ENCODE data around the gene CDC20B. TPM values are rescaled to one million over a fixed set of nuclear protein-coding genes. Genes with fewer than 3 reads are reported as not detected.

The CDC20B gene
- polyA plus RNA-seq, 6 donors from 2014 or later: not detected

GRCh38 chr5:55071413-55071812, 101.6 kb downstream of the CDC20B start:
- Mint-ChIP-seq H3K4me3 (no peak overlapping the region), H3K36me3 (no peaks in the 10 kb centered on the region), H3K4me1 (no peaks in the 10 kb centered on the region), H3K9me3 (peaks cover 0 to 2% (median 0%) of the 10 kb centered on the region in 7 donors), H3K27me3 (peaks cover 0 to 7% (median 0%) of the 10 kb centered on the region in 3 donors), H3K27ac (no peak overlapping the region)
- DNase-seq: no peak
- ATAC-seq (ENCODE audit: low read depth in 2 of 2): no peak

GRCh38 chr5:55070968-55071367, 102.0 kb downstream of the CDC20B start:
- no peak overlapping the region for H3K27ac Mint-ChIP-seq

GRCh38 chr5:55066277-55066676, 106.7 kb downstream of the CDC20B start:
- ATAC-seq (ENCODE audit: low read depth in 2 of 2) (no peak), DNase-seq (no peak)
- Mint-ChIP-seq H3K27me3 (peaks cover 0 to 10% (median 3%) of the 10 kb centered on the region in 3 donors), H3K36me3 (no peaks in the 10 kb centered on the region), H3K4me1 (no peaks in the 10 kb centered on the region), H3K4me3 (peak overlapping the region in 1 of 8 donors; percentile 62), H3K27ac (no peak overlapping the region), H3K9me3 (no peaks in the 10 kb centered on the region)

More at GRCh38 chr5:55070968-55071367, 102.0 kb downstream of the CDC20B start:
- Mint-ChIP-seq H3K27me3 (peaks cover 0 to 10% (median 0%) of the 10 kb centered on the region in 3 donors), H3K4me1 (no peaks in the 10 kb centered on the region), H3K9me3 (peaks cover 0 to 2% (median 0%) of the 10 kb centered on the region in 7 donors), H3K4me3 (no peak overlapping the region), H3K36me3 (no peaks in the 10 kb centered on the region)
- ATAC-seq (ENCODE audit: low read depth in 2 of 2) (no peak), DNase-seq (no peak)

GRCh38 chr5:55064523-55064922, 108.5 kb downstream of the CDC20B start:
- Mint-ChIP-seq H3K9me3 (peaks cover 0 to 2% (median 0%) of the 10 kb centered on the region in 7 donors), H3K36me3 (no peaks in the 10 kb centered on the region), H3K4me3 (no peak overlapping the region), H3K27me3 (peaks cover 0 to 10% (median 3%) of the 10 kb centered on the region in 3 donors), H3K27ac (no peak overlapping the region), H3K4me1 (no peaks in the 10 kb centered on the region)
- ATAC-seq (ENCODE audit: low read depth in 2 of 2) (no peak), DNase-seq (no peak)

GRCh38 chr5:55063899-55064298, 109.1 kb downstream of the CDC20B start:
- H3K36me3 Mint-ChIP-seq: no peaks in the 10 kb centered on the region
- ATAC-seq (ENCODE audit: low read depth in 2 of 2) (no peak), DNase-seq (no peak)
- no peak overlapping the region for H3K4me3 Mint-ChIP-seq
- peaks cover 0 to 10% (median 3%) of the 10 kb centered on the region in 3 donors for H3K27me3 Mint-ChIP-seq
- no peaks in the 10 kb centered on the region for H3K4me1 Mint-ChIP-seq
- no peak overlapping the region for H3K27ac Mint-ChIP-seq
- H3K9me3 Mint-ChIP-seq: peaks cover 0 to 2% (median 0%) of the 10 kb centered on the region in 7 donors

- Mint-ChIP-seq H3K9me3 (peaks cover 0 to 2% (median 0%) of the 10 kb centered on the region in 7 donors), H3K27ac (no peak overlapping the region), H3K27me3 (peaks cover 0 to 10% (median 3%) of the 10 kb centered on the region in 3 donors), H3K4me1 (no peaks in the 10 kb centered on the region), H3K36me3 (no peaks in the 10 kb centered on the region), H3K4me3 (no peak overlapping the region)
- ATAC-seq (ENCODE audit: low read depth in 2 of 2) (no peak), DNase-seq (no peak)
Measured at GRCh38 chr5:55063220-55063863, 109.6 kb downstream of the CDC20B start.

Other genes with a start within 250 kb of the CDC20B start
- not detected for gene ESM1, start 187.6 kb downstream of the CDC20B start, polyA plus RNA-seq (ENCODE audit: low read depth in 6 of 6)
- 1 to 10 TPM in 1 of 6 donors, under 1 TPM in 4, not detected in 1; 0.34 to 1.1 (median 0.61) TPM for gene GZMK, start 148.9 kb downstream of the CDC20B start, polyA plus RNA-seq (ENCODE audit: low read depth in 6 of 6)
- gene GZMA, start 70.5 kb downstream of the CDC20B start, polyA plus RNA-seq (ENCODE audit: low read depth in 6 of 6): 1 to 10 TPM in 5 of 6 donors, under 1 TPM in 1; 0.80 to 5.0 (median 2.6) TPM
- not detected for gene GPX8, start 13.0 kb downstream of the CDC20B start, polyA plus RNA-seq (ENCODE audit: low read depth in 6 of 6)
- not detected for gene MCIDAS, start 54.1 kb upstream of the CDC20B start, polyA plus RNA-seq (ENCODE audit: low read depth in 6 of 6)
- gene CCNO, start 60.4 kb upstream of the CDC20B start, polyA plus RNA-seq (ENCODE audit: low read depth in 6 of 6): not detected
- 10 to 100 TPM in 5 of 6 donors, 1 to 10 TPM in 1; 7.0 to 19.5 (median 15.3) TPM for gene DHX29, start 134.5 kb upstream of the CDC20B start, polyA plus RNA-seq (ENCODE audit: low read depth in 6 of 6)
- 10 to 100 TPM; 15.7 to 32.8 (median 25.5) TPM for gene MTREX, start 134.8 kb upstream of the CDC20B start, polyA plus RNA-seq (ENCODE audit: low read depth in 6 of 6)

Measured in naive B cell (primary cell).